Suprapubic skin (tissue), 4 donors: ENCODE measurements around the gene MYO5B. TPM values are rescaled to one million over a fixed set of nuclear protein-coding genes. Genes with fewer than 3 reads are reported as not detected.

Experiments
- DNase-seq, 2 donors: peaks; one replicate each; pipeline ENCODE4 v3.0.0-alpha.2; 2019; ENCODE audit warnings: low spot score in 2 of 2
- H3K27ac ChIP-seq: fragments of 200-600 bp; sonication (generic); one replicate; pipeline ENCODE4 v1.5.1; 2019
- H3K27me3 ChIP-seq: fragments of 200-600 bp; sonication (generic); one replicate; pipeline ENCODE4 v1.5.1; 2019
- H3K36me3 ChIP-seq: fragments of 200-600 bp; sonication (generic); one replicate; pipeline ENCODE4 v1.5.1; 2019
- H3K4me1 ChIP-seq: fragments of 200-600 bp; sonication (generic); one replicate; pipeline ENCODE4 v1.5.1; 2019
- H3K4me3 ChIP-seq: fragments of 200-600 bp; sonication (generic); one replicate; pipeline ENCODE4 v1.5.1; 2019; ENCODE audit warnings: mild to moderate bottlenecking
- H3K9me3 ChIP-seq: fragments of 200-600 bp; sonication (generic); one replicate; pipeline ENCODE4 v1.5.1; 2019
- EP300 ChIP-seq: sonication (generic); formaldehyde crosslinking; IDR thresholded peaks from one replicate; pipeline ENCODE4 v1.6.1; 2017; ENCODE audit warnings: antibody characterized with exemption
- POLR2A ChIP-seq, 2 donors: fragments of 450-650 bp; IDR thresholded peaks; one replicate each; pipeline ENCODE4 v1.6.1; 2017; ENCODE audit warnings: antibody characterized with exemption in 2 of 2, mild to moderate bottlenecking in 2 of 2, moderate library complexity in 2 of 2
- POLR2AphosphoS5 ChIP-seq, 3 donors: sonication (generic); formaldehyde crosslinking; IDR thresholded peaks; one replicate each; pipeline ENCODE4 v1.6.1; 2017; ENCODE audit warnings: antibody characterized with exemption in 3 of 3
- WGBS: methylation state at CpG from one replicate; pipeline ENCODE4 v1.1.5; 2018; 5-methylcytosine and 5-hydroxymethylcytosine counted together
- total RNA-seq, 4 donors: library from RNA; depleted of rRNA; stranded (reverse); fragments of >200 nt; gene quantifications; one replicate each; pipeline ENCODE4 v1.1.0, GENCODE V29; 2016
- TF ChIP-seq, protein P1 (sequence below), 2 donors: fragments of 200-600 bp in 1 of 2; fragments of 450-650 bp in 1 of 2; sonication (generic) in 1 of 2; IDR thresholded peaks; one replicate each; pipeline ENCODE4 v1.5.1; 2016 to 2019; ENCODE audit warnings: antibody characterized with exemption in 2 of 2, mild to moderate bottlenecking in 1 of 2, moderate library complexity in 1 of 2

Gene MYO5B
- total RNA-seq, 4 donors from 2014 or later = 30.3 to 44.4 (median 40.7) TPM

DNA sequence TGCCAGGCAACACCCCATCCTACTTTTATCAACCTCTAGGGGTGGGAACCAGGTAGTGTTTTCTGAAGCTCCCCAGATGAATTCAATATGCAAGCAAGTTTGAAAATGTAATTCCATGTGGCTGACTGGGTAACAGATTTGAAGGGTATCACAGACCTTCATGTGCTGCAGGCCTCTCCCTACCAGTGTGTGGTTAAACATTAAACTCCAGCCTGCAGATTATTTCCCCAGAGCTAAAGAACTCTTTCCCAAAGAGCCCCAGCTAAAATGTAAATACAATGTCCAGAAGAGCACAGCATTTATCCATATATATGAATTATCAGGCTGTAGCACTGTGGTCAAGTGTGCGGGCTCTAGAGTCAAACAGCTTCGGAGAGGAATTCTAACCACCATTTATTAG, 134.1 kb downstream of the MYO5B start:
- DNase-seq = no peak
- no peak overlapping the region for H3K27ac ChIP-seq
- H3K9me3 ChIP-seq = no peaks in the 10 kb centered on the region
- no peaks in the 10 kb centered on the region for H3K36me3 ChIP-seq
- no peaks in the 10 kb centered on the region for H3K27me3 ChIP-seq
- no peak overlapping the region for H3K4me3 ChIP-seq
- 100% methylated on average over 2 of the region's 2 CpGs for WGBS
- TF ChIP-seq POLR2A (IDR thresholded peaks at IDR 0.05) = no peak
- no peak for TF ChIP-seq POLR2AphosphoS5 (IDR thresholded peaks at IDR 0.05)
- TF ChIP-seq, protein P1, sequence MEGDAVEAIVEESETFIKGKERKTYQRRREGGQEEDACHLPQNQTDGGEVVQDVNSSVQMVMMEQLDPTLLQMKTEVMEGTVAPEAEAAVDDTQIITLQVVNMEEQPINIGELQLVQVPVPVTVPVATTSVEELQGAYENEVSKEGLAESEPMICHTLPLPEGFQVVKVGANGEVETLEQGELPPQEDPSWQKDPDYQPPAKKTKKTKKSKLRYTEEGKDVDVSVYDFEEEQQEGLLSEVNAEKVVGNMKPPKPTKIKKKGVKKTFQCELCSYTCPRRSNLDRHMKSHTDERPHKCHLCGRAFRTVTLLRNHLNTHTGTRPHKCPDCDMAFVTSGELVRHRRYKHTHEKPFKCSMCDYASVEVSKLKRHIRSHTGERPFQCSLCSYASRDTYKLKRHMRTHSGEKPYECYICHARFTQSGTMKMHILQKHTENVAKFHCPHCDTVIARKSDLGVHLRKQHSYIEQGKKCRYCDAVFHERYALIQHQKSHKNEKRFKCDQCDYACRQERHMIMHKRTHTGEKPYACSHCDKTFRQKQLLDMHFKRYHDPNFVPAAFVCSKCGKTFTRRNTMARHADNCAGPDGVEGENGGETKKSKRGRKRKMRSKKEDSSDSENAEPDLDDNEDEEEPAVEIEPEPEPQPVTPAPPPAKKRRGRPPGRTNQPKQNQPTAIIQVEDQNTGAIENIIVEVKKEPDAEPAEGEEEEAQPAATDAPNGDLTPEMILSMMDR (IDR thresholded peaks at IDR 0.05) = no peak
- TF ChIP-seq EP300 = no peak
- H3K4me1 ChIP-seq = no peaks in the 10 kb centered on the region

DNA sequence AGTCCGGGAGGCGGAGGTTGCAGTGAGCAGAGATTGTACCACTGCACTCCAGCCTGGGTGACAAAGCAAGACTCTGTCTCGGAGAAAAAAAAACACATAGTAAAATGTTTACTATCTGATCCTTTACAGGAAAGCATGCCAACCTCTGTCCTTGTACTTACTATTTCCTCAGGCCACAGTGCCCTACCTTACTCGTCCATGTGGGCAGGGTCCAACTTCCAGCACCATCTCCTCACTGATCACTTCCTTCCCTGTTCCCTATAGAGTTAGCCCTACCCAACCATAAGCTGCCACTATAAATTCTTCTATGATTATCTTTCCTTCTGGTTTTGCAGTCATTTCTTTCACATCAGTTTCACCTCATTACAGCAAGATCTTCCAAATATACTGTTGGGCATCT, 136.2 kb downstream of the MYO5B start:
- H3K36me3 ChIP-seq = no peaks in the 10 kb centered on the region
- no peaks in the 10 kb centered on the region for H3K9me3 ChIP-seq
- DNase-seq = no peak
- H3K27ac ChIP-seq = no peak overlapping the region
- H3K4me1 ChIP-seq = no peaks in the 10 kb centered on the region
- no peaks in the 10 kb centered on the region for H3K27me3 ChIP-seq
- H3K4me3 ChIP-seq = no peak overlapping the region
- WGBS = 73% methylated on average over 4 of the region's 4 CpGs
- TF ChIP-seq, protein P1 (IDR thresholded peaks at IDR 0.05) = no peak
- TF ChIP-seq POLR2A (IDR thresholded peaks at IDR 0.05) (no peak), EP300 (no peak), POLR2AphosphoS5 (IDR thresholded peaks at IDR 0.05) (no peak)

DNA sequence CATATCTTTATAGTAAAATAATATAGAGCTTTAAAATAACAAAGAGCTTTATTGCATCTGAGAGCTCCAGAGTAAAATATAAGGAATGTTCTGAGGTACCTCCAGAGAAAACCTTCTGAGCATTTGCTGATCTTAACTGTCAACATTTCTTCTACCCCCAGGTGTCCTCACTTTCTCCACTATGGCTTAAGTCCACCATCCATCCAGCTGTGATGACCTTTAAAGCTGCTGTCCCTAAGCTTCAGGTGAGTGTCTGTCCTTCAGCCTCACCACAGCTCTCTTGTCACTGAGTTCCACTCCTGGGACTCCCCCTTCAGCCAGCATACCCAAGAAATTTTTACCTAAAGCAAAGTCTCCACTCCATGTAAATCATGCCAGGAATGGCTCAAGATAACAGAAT, 137.9 kb downstream of the MYO5B start:
- no peak for TF ChIP-seq EP300
- TF ChIP-seq, protein P1 (IDR thresholded peaks at IDR 0.05) = no peak
- TF ChIP-seq POLR2AphosphoS5 (IDR thresholded peaks at IDR 0.05) = no peak
- TF ChIP-seq POLR2A (IDR thresholded peaks at IDR 0.05) = no peak
- Histone ChIP-seq H3K4me1 (no peaks in the 10 kb centered on the region), H3K27ac (no peak overlapping the region), H3K36me3 (no peaks in the 10 kb centered on the region), H3K4me3 (no peak overlapping the region), H3K27me3 (no peaks in the 10 kb centered on the region), H3K9me3 (no peaks in the 10 kb centered on the region)
- no peak for DNase-seq

DNA sequence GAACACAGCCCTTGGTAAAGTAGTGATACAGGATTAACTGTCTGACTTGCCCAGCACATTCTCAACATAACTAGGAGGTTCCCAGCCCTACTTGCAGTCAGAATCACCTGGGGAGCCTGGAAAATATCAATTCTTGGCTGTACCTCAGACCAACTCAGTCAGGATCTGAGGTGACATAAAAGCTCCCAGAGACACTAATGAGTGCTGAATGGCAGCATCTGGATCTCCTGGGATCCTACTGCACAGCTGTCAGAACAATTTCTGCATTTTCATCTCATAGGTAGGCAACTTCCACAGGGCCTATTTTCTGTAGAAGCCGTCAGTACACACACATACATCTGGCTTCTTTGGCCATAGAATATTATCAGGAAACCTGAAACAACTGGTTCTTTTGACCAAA, 138.8 kb downstream of the MYO5B start:
- Histone ChIP-seq H3K9me3 (no peaks in the 10 kb centered on the region), H3K4me1 (no peaks in the 10 kb centered on the region), H3K36me3 (no peaks in the 10 kb centered on the region), H3K27ac (no peak overlapping the region), H3K4me3 (no peak overlapping the region), H3K27me3 (no peaks in the 10 kb centered on the region)
- DNase-seq = no peak
- TF ChIP-seq POLR2AphosphoS5 (IDR thresholded peaks at IDR 0.05) = no peak
- TF ChIP-seq, protein P1 (IDR thresholded peaks at IDR 0.05) = no peak
- TF ChIP-seq EP300 = no peak
- no peak for TF ChIP-seq POLR2A (IDR thresholded peaks at IDR 0.05)
- 93% methylated on average over 1 of the region's 1 CpG for WGBS

DNA sequence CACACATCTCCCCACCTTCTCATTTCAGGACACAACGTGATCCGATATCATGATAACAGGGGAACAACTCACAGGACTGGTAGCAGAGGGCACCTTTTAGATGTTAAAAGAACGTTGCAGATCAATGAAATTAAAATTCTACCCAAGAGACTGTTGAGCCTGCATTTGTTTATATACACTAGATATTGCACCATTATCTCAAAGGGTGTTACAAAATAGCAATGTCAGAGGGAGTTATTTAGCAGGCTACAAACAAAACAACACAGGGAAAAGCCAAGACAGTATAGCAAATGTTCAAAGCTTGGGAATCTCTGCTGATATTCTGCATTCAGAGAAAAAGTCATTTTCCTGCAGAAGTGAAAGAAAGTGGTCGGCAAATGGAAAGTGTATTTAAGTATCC, 139.5 kb downstream of the MYO5B start:
- no peak for DNase-seq
- Histone ChIP-seq H3K27ac (no peak overlapping the region), H3K4me1 (no peaks in the 10 kb centered on the region), H3K27me3 (no peaks in the 10 kb centered on the region), H3K9me3 (no peaks in the 10 kb centered on the region), H3K36me3 (no peaks in the 10 kb centered on the region), H3K4me3 (no peak overlapping the region)
- WGBS = 82% methylated on average over 4 of the region's 4 CpGs
- TF ChIP-seq, protein P1 (IDR thresholded peaks at IDR 0.05) = no peak
- TF ChIP-seq POLR2AphosphoS5 (IDR thresholded peaks at IDR 0.05) (no peak), POLR2A (IDR thresholded peaks at IDR 0.05) (no peak), EP300 (no peak)
